GM21723 (cell line): ENCODE measurements around the gene ARTN.

Experiments used
- ATAC-seq: cut with Tn5 transposase; IDR thresholded peaks from one replicate; pipeline ENCODE4 v1.9.1; 2021; ENCODE audit warnings: mild to moderate bottlenecking, moderate library complexity; ENCODE audit not compliant: unreplicated experiment

Gene ARTN

DNA sequence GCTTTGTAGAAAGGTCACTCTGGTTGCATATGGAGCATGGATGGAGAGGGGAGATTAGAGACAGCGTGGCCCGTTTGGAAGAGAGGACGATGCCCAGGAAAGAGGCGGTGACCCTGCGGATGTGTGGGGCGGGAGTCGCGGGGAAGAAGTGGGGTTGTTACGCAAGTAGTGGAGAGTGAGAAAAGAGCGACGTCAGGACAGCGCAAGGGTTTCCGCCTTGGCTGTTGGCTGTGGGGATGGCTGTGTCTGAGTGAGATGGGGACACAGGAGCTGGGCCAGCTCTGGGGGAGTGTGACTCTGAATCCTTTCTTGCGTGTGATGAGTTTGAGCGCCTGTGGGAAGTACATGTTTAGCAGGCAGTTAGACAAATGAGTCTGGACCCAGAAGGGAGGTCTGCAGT, 49.2 kb downstream of the ARTN start:
- ATAC-seq, result no peak

DNA sequence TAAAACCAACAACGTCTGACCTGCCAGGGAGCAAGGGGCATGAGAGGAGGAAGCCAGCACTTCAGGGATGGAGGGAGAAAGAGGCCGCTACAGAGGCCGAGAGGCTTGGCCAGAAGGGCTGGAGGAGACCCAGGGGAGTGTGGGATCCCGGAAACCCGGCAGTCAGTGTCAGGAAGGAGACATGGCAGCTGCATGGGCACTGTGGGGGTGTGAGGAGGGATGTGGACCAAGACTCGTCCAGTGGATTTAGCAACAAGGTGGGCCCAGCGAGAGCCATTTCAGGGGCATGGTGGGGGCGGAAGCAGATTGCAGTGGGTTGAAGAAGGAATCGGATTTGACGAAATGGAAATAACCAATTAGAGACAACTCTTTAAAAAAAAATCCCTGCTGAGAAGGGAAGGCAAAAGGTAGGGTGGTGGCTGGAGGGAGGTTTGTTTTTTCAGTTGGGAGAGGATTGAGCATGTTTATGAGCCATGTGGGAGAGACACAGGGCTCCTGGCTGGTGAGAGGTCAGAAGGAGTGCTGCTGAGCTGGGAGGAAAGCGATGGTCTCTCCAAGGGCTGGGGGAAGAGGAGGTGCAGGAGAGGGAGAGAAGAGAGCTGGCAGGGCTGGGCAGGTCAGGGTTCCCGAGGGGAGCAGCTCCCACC, 49.8 kb downstream of the ARTN start:
- ATAC-seq, result no peak

DNA sequence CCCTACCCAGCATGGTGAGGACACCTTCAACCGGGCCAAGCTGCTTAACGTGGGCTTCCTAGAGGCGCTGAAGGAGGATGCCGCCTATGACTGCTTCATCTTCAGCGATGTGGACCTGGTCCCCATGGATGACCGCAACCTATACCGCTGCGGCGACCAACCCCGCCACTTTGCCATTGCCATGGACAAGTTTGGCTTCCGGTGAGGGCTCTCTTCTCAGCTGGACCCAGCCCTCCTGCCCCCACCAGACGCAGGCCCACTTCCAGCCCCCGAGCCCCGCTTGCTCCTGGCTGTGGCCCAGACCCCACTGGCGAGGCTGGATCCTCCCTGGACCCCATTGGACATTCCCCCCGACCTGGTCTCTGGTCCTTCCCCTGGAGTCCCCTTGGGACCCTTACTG, 51.3 kb downstream of the ARTN start:
- no peak for ATAC-seq

DNA sequence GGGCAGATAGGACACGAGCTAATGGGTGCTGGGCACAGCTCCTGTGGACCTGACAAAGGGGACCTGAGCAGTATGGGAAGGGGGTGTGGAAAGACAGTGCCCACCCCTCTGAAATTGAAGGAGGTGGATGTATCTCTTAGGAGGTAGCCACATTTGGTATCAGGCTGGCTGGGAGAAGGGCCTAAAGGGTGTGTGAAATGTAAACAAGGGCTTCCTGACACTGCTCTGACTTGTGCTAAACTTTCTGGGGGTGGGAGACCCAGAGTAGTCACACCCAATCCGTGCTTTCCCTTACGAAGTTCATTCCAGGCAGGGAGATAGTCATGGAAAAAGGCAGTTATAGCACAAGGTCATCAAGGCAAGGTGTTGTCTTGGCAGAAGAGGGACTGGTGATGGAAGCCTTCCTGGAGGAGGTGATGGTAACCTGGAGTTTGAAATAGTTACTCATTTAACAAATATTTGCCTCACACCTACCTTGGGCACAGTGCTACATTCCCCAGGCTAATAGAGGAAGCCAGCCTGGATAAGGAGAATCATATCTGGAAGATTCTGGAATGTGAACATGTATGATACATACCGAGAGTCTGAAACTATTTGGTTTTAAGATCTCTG, 52.5 kb downstream of the ARTN start:
- no peak for ATAC-seq

DNA sequence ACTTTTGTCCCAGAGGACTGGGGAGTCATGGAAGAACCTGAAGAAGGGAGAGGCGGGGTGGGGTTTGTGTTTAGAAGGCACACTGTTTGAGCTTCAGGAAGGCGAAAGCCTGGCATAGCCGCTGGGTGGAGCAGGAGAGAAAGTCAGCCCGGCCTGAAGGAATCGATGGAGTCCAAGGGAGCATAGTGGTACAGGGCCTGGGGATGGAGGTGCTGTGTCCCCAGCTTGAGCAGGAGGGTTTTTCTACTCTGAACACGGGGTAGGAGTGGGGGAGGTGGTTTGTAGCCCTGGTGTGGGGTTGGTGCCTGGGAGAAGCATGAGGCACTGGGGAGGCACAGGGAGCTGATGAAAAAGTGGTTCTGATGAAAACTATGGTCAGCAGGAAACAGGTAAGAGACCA, 53.1 kb downstream of the ARTN start:
- ATAC-seq, result no peak
